Liver (tissue), 9 donors: ENCODE measurements around the gene CD9. TPM values are rescaled to one million over a fixed set of nuclear protein-coding genes. Genes with fewer than 3 reads are reported as not detected.
A peak's percentile ranks its signal among the peaks of the same experiment; 100 is the strongest.

Source experiments
- DNase-seq: peaks from one replicate; pipeline ENCODE4 v3.0.0-alpha.2; 2017; ENCODE audit warnings: low spot score
- H3K27ac ChIP-seq, 2 donors: one replicate each; pipeline ENCODE4 v1.7.0; 2013; ENCODE audit warnings: inconsistent platforms in 2 of 2, low read length in 2 of 2, control low read depth in 1 of 2, low read depth in 1 of 2, mild to moderate bottlenecking in 1 of 2
- H3K27me3 ChIP-seq, 4 donors: one replicate each; pipeline versions ENCODE4 v1.6.1 to v1.7.0; 2013; ENCODE audit warnings: low read length in 3 of 4, inconsistent platforms in 1 of 4, mild to moderate bottlenecking in 1 of 4, moderate library complexity in 1 of 4; ENCODE audit not compliant: control insufficient read depth in 4 of 4, insufficient read depth in 4 of 4
- H3K36me3 ChIP-seq, 4 donors: one replicate each; pipeline versions ENCODE4 v1.6.1 to v1.7.0; 2013; ENCODE audit warnings: low read length in 3 of 4, mild to moderate bottlenecking in 3 of 4, low read depth in 1 of 4, moderate library complexity in 1 of 4; ENCODE audit not compliant: control insufficient read depth in 4 of 4, insufficient read depth in 3 of 4
- H3K4me1 ChIP-seq, 4 donors: one replicate each; pipeline versions ENCODE4 v1.6.1 to v1.7.0; 2013; ENCODE audit warnings: low read length in 3 of 4, mild to moderate bottlenecking in 3 of 4, moderate library complexity in 1 of 4; ENCODE audit not compliant: control insufficient read depth in 4 of 4, insufficient read depth in 4 of 4
- H3K4me3 ChIP-seq, 3 donors: one replicate each; pipeline versions ENCODE4 v1.6.1 to v1.7.0; 2013; ENCODE audit warnings: low read length in 3 of 3, control low read depth in 1 of 3, low read depth in 1 of 3, mild to moderate bottlenecking in 1 of 3
- H3K9ac ChIP-seq, 2 donors: one replicate each; pipeline ENCODE4 v1.7.0; 2013; ENCODE audit warnings: low read length in 2 of 2, mild to moderate bottlenecking in 2 of 2, moderate library complexity in 2 of 2, control low read depth in 1 of 2, low read depth in 1 of 2
- H3K9me3 ChIP-seq, 4 donors: one replicate each; pipeline versions ENCODE4 v1.6.1 to v1.7.0; 2013; ENCODE audit warnings: low read length in 3 of 4; ENCODE audit not compliant: control insufficient read depth in 4 of 4
- EGR1 ChIP-seq, 2 donors: IDR thresholded peaks; 2 replicates each; pipeline ENCODE4 v1.6.1; 2016 to 2018; ENCODE audit warnings: antibody characterized with exemption in 2 of 2, low read depth in 2 of 2
- FOXA2 ChIP-seq: IDR thresholded peaks from 2 replicates; pipeline ENCODE4 v1.6.1; 2016; ENCODE audit warnings: antibody characterized with exemption
- HNF4A ChIP-seq, 2 donors: conservative IDR thresholded peaks; 2 replicates each; pipeline ENCODE4 v1.6.1; 2016; ENCODE audit warnings: antibody characterized with exemption in 2 of 2, mild to moderate bottlenecking in 2 of 2
- HNF4G ChIP-seq: IDR thresholded peaks from 2 replicates; pipeline ENCODE4 v1.6.1; 2016; ENCODE audit warnings: antibody characterized with exemption
- JUND ChIP-seq, 2 donors: IDR thresholded peaks; 2 replicates each; pipeline ENCODE4 v1.6.1; 2016; ENCODE audit warnings: antibody characterized with exemption in 2 of 2
- NR2F2 ChIP-seq: IDR thresholded peaks from 2 replicates; pipeline ENCODE4 v1.6.1; 2016; ENCODE audit warnings: antibody characterized with exemption
- RAD21 ChIP-seq, 2 donors: IDR thresholded peaks; 2 replicates each; pipeline ENCODE4 v1.6.1; 2016; ENCODE audit warnings: antibody characterized with exemption in 2 of 2, mild to moderate bottlenecking in 2 of 2
- RXRA ChIP-seq, 2 donors: IDR thresholded peaks; 2 replicates each; pipeline ENCODE4 v1.6.1; 2017 to 2018; ENCODE audit warnings: antibody characterized with exemption in 2 of 2, mild to moderate bottlenecking in 1 of 2
- SP1 ChIP-seq: IDR thresholded peaks from 2 replicates; pipeline ENCODE4 v1.6.1; 2018; ENCODE audit warnings: antibody characterized with exemption, mild to moderate bottlenecking
- TAF1 ChIP-seq: conservative IDR thresholded peaks from 2 replicates; pipeline ENCODE4 v1.6.1; 2016; ENCODE audit warnings: antibody characterized with exemption, mild to moderate bottlenecking
- YY1 ChIP-seq: IDR thresholded peaks from 2 replicates; pipeline ENCODE4 v1.6.1; 2016; ENCODE audit warnings: antibody characterized with exemption, mild to moderate bottlenecking
- WGBS: extraction: QIAGEN DNeasy Blood & Tissue Kit; methylation state at CpG from one replicate; pipeline ENCODE4 v1.1.7; 2013; 5-methylcytosine and 5-hydroxymethylcytosine counted together
- polyA plus RNA-seq, 2 donors: library from polyadenylated mRNA; stranded (reverse) in 1 of 2; unstranded in 1 of 2; fragments of 200-250 nt in 1 of 2; fragments of >200 nt in 1 of 2; fragmentation: Nextera tagmentation in 1 of 2; extraction: Ambion mirVana in 1 of 2; gene quantifications; one replicate each; pipeline versions ENCODE4 v1.2.1 to v1.2.3, GENCODE V29; 2013 to 2015
- total RNA-seq, 2 donors: library from RNA; depleted of rRNA; stranded (reverse); fragments of >200 nt; gene quantifications; one replicate each; pipeline ENCODE4 v1.2.3, GENCODE V29; 2014
- TF ChIP-seq, protein P1 (sequence below): fragments of 150-350 bp; IDR thresholded peaks from 2 replicates; pipeline ENCODE4 v1.5.1; 2017; ENCODE audit warnings: improper control_type of control experiment, low read depth, low read length; ENCODE audit not compliant: missing input control
- TF ChIP-seq, protein P2 (sequence below): IDR thresholded peaks from 2 replicates; pipeline ENCODE4 v1.6.1; 2016; ENCODE audit warnings: antibody characterized with exemption
- TF ChIP-seq, protein P3 (sequence below): IDR thresholded peaks from 2 replicates; pipeline ENCODE4 v1.6.1; 2016; ENCODE audit warnings: antibody characterized with exemption, mild to moderate bottlenecking
- TF ChIP-seq, protein P4 (sequence below): IDR thresholded peaks from 2 replicates; pipeline ENCODE4 v1.6.1; 2016; ENCODE audit warnings: antibody characterized with exemption
- TF ChIP-seq, protein P5 (sequence below): IDR thresholded peaks from 2 replicates; pipeline ENCODE4 v1.6.1; 2016; ENCODE audit warnings: antibody characterized with exemption
- donor health status: healthy.
- donor health status: healthy.
- donor health status: healthy.
- donor health status: healthy.
- donor health status: healthy.

Gene CD9
- total and polyA plus RNA-seq, 4 donors, result 18.7 to 65.2 (median 32.4) TPM

DNA sequence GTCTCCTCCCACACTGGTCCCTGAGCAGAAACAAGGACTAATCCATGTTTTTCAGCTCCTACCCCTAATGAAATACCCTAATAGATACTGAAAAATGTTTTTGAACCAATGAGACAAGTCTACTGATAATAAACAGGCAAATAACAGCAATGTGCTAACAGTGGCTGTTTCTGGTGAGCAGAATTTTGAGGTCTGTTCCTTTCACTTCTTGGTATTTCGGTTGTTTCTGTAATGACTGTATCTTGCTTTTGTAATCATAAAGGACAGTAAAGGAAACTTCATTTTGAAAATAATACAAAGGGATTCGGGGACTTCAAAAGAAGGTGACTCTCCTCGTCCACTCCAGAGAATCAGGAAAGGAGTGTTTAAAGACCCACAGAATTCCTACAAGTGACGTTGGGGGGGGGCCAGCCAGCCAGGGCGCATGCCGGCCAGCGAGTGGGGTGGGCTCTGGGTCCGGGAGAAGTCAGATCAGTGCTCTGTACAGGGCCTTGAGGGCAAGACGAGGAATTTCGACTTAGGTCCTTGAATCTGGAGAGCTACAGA, 1.1 kb upstream of the CD9 start:
- TF ChIP-seq, protein P1, sequence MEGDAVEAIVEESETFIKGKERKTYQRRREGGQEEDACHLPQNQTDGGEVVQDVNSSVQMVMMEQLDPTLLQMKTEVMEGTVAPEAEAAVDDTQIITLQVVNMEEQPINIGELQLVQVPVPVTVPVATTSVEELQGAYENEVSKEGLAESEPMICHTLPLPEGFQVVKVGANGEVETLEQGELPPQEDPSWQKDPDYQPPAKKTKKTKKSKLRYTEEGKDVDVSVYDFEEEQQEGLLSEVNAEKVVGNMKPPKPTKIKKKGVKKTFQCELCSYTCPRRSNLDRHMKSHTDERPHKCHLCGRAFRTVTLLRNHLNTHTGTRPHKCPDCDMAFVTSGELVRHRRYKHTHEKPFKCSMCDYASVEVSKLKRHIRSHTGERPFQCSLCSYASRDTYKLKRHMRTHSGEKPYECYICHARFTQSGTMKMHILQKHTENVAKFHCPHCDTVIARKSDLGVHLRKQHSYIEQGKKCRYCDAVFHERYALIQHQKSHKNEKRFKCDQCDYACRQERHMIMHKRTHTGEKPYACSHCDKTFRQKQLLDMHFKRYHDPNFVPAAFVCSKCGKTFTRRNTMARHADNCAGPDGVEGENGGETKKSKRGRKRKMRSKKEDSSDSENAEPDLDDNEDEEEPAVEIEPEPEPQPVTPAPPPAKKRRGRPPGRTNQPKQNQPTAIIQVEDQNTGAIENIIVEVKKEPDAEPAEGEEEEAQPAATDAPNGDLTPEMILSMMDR, result no peak
- no peak for TF ChIP-seq NR2F2
- TF ChIP-seq, protein P2, sequence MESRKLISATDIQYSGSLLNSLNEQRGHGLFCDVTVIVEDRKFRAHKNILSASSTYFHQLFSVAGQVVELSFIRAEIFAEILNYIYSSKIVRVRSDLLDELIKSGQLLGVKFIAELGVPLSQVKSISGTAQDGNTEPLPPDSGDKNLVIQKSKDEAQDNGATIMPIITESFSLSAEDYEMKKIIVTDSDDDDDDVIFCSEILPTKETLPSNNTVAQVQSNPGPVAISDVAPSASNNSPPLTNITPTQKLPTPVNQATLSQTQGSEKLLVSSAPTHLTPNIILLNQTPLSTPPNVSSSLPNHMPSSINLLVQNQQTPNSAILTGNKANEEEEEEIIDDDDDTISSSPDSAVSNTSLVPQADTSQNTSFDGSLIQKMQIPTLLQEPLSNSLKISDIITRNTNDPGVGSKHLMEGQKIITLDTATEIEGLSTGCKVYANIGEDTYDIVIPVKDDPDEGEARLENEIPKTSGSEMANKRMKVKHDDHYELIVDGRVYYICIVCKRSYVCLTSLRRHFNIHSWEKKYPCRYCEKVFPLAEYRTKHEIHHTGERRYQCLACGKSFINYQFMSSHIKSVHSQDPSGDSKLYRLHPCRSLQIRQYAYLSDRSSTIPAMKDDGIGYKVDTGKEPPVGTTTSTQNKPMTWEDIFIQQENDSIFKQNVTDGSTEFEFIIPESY, result no peak
- TF ChIP-seq HNF4A (conservative IDR thresholded peaks at IDR 0.05), result no peak
- TF ChIP-seq, protein P3, sequence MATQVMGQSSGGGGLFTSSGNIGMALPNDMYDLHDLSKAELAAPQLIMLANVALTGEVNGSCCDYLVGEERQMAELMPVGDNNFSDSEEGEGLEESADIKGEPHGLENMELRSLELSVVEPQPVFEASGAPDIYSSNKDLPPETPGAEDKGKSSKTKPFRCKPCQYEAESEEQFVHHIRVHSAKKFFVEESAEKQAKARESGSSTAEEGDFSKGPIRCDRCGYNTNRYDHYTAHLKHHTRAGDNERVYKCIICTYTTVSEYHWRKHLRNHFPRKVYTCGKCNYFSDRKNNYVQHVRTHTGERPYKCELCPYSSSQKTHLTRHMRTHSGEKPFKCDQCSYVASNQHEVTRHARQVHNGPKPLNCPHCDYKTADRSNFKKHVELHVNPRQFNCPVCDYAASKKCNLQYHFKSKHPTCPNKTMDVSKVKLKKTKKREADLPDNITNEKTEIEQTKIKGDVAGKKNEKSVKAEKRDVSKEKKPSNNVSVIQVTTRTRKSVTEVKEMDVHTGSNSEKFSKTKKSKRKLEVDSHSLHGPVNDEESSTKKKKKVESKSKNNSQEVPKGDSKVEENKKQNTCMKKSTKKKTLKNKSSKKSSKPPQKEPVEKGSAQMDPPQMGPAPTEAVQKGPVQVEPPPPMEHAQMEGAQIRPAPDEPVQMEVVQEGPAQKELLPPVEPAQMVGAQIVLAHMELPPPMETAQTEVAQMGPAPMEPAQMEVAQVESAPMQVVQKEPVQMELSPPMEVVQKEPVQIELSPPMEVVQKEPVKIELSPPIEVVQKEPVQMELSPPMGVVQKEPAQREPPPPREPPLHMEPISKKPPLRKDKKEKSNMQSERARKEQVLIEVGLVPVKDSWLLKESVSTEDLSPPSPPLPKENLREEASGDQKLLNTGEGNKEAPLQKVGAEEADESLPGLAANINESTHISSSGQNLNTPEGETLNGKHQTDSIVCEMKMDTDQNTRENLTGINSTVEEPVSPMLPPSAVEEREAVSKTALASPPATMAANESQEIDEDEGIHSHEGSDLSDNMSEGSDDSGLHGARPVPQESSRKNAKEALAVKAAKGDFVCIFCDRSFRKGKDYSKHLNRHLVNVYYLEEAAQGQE, result no peak
- TF ChIP-seq RAD21 (IDR thresholded peaks at IDR 0.05), result no peak
- TF ChIP-seq, protein P4, sequence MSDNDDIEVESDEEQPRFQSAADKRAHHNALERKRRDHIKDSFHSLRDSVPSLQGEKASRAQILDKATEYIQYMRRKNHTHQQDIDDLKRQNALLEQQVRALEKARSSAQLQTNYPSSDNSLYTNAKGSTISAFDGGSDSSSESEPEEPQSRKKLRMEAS, result no peak
- no peak for TF ChIP-seq HNF4G
- TF ChIP-seq TAF1, result no peak
- TF ChIP-seq FOXA2, result no peak
- TF ChIP-seq SP1, result no peak
- no peak for TF ChIP-seq EGR1 (IDR thresholded peaks at IDR 0.05; ENCODE audit: low read depth in 2 of 2)
- no peak for TF ChIP-seq YY1
- H3K4me1 ChIP-seq, result peaks cover 0 to 19% (median 10%) of the 10 kb centered on the region in 4 donors
- DNase-seq, result no peak
- H3K9ac ChIP-seq, result no peak overlapping the region
- no peaks in the 10 kb centered on the region for H3K36me3 ChIP-seq
- 74% methylated on average over 10 of the region's 10 CpGs for whole genome bisulfite sequencing
- H3K9me3 ChIP-seq, result no peaks in the 10 kb centered on the region
- H3K27ac ChIP-seq, result peak overlapping the region in 1 of 2 donors; percentile 22
- no peak overlapping the region for H3K4me3 ChIP-seq
- H3K27me3 ChIP-seq, result no peaks in the 10 kb centered on the region

DNA sequence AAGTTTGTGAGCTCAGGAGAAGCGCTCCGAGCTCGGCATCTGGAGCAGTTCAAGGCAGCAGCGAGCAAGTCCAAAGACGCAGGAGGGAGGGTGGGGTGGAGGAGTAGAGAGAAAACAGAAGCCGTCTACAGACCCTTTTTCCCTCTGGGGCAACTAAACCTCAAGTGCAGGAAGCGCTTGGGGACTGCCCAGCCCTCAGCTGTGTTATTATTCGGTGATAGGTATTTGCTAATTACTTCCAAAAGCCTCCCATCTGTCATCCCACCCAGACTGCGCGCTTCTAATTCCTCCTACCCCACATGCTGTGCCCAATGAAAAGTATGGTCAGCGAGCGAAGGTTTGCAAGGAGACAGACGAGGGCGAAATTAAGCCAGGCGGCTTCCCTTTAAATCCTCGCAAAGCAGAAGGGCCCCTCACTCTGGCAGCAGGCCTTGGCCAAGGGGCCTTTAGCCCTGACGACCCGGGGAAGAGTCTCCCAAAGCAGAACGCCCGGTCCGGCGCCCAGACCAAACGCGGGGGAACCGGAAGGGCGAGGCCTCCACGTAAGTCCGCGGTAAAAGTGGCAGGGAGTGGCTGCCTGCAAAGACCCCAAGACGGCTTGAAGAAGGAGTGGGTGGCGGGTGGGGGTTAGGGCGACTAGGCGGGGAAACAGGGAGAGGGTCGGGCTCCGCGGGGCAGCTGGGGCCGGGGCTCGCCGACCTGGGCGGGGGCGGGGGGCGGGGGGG, 507 bp upstream of the CD9 start:
- Histone ChIP-seq H3K4me1 (peaks cover 0 to 19% (median 10%) of the 10 kb centered on the region in 4 donors), H3K36me3 (no peaks in the 10 kb centered on the region), H3K27ac (peak overlapping the region in 1 of 2 donors; percentile 22), H3K9ac (no peak overlapping the region), H3K9me3 (no peaks in the 10 kb centered on the region), H3K27me3 (no peaks in the 10 kb centered on the region), H3K4me3 (peak overlapping the region in 2 of 3 donors; percentile 24 to 69)
- TF ChIP-seq JUND (IDR thresholded peaks at IDR 0.05) (no peak), NR2F2 (no peak), RXRA (IDR thresholded peaks at IDR 0.05) (no peak)
- TF ChIP-seq, protein P4, result no peak
- TF ChIP-seq, protein P5, sequence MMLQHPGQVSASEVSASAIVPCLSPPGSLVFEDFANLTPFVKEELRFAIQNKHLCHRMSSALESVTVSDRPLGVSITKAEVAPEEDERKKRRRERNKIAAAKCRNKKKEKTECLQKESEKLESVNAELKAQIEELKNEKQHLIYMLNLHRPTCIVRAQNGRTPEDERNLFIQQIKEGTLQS, result no peak
- TF ChIP-seq, protein P1, result no peak
- DNase-seq, result no peak
- WGBS, result 26% methylated on average over 42 of the region's 42 CpGs
